Upper lobe of right lung (tissue), 1 donor: ENCODE measurements around the gene BFSP1. TPM values are rescaled to one million over a fixed set of nuclear protein-coding genes. Genes with fewer than 3 reads are reported as not detected.

ENCODE experiments used
- ATAC-seq: fragments of 200-7000 bp; cut with Tn5 transposase; one replicate; pipeline ENCODE4 v1.9.1; 2020; ENCODE audit warnings: mild to moderate bottlenecking, moderate library complexity
- DNase-seq: peaks from one replicate; pipeline ENCODE4 v3.0.0-alpha.2; 2020
- H3K27ac ChIP-seq: fragments of 200-600 bp; one replicate; pipeline ENCODE4 v1.8.0; 2022
- H3K27me3 ChIP-seq: fragments of 200-600 bp; one replicate; pipeline ENCODE4 v1.8.0; 2022; ENCODE audit warnings: mild to moderate bottlenecking
- H3K36me3 ChIP-seq: fragments of 200-600 bp; one replicate; pipeline ENCODE4 v1.8.0; 2022
- H3K4me1 ChIP-seq: fragments of 200-600 bp; one replicate; pipeline ENCODE4 v1.8.0; 2022
- H3K4me3 ChIP-seq: fragments of 200-600 bp; one replicate; pipeline ENCODE4 v1.8.0; 2022; ENCODE audit warnings: mild to moderate bottlenecking
- H3K9me3 ChIP-seq: fragments of 200-600 bp; one replicate; pipeline ENCODE4 v1.8.0; 2022
- CTCF ChIP-seq: fragments of 200-600 bp; IDR thresholded peaks from one replicate; pipeline ENCODE4 v1.8.0; 2022; ENCODE audit warnings: antibody characterized with exemption
- intact Hi-C: fragments of 100-400 bp; cut with DNase I; formaldehyde crosslinking; loops from one replicate; pipeline ENCODE4 v1.11.0; 2022
- total RNA-seq: library from RNA; stranded (reverse); fragmentation: NEBNext Ultra II Directional; extraction: Animal tissue kit (Norgen Biotek cat#: 25700); gene quantifications from one replicate; pipeline ENCODE4 v1.2.1, GENCODE V29; 2021
- donor health status: DM: no; HTN: yes; CAD: no; lungs with severe emphysema.

The BFSP1 gene
- total RNA-seq, 1 donor from 2014 or later: 2.7 TPM

- intact Hi-C loops: no loop called here
- Histone ChIP-seq H3K4me1 (peaks cover 4% of the 10 kb centered on the region), H3K4me3 (no peak overlapping the region), H3K9me3 (no peaks in the 10 kb centered on the region), H3K27me3 (no peaks in the 10 kb centered on the region), H3K36me3 (no peaks in the 10 kb centered on the region), H3K27ac (no peak overlapping the region)
- DNase-seq (no peak), ATAC-seq (no peak)
- TF ChIP-seq CTCF: no peak
Measured at GRCh38 chr20:17501701-17502100, 29.5 kb downstream of the BFSP1 start.

DNA sequence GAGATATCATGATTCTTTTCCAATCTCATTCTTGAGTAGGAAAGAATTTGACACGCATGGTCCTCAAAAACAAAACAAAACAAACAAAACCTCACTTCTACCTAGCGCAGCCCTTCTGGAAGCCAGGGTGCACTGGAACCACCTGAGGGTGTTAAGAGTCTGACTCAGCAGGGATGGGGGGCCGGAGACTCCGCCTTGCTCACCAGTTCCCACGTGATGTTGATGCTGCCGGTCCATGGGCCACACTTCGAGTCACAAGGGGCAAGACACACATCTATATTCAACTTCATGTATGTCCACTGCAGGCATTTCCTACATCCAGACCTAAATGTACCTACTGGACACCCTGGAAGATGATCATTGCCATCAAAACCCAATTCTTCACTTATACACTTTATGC is 30.4 kb downstream of the BFSP1 start:
- ATAC-seq: no peak
- intact Hi-C loops: no loop called here

DNA sequence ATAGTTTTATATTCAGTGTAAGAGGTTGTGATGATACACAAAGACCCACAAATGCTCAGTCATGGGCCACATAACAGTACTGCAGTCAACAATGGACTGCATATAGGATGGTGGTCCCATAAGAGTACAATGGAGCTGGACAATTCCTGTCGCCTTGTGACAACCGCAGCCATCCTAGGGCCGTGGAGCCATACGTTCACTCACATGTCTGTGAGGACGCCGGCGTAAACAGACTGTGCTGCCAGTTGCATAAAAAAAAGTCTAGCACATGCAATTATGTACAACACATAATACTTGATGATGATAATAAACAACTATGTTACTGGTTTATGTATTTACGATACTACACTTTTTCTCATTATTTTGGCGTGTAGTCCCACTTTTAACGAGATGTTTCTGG is 30.9 kb downstream of the BFSP1 start:
- ATAC-seq (no peak), DNase-seq (no peak)
- Histone ChIP-seq H3K27ac (no peak overlapping the region), H3K4me3 (no peak overlapping the region), H3K27me3 (no peaks in the 10 kb centered on the region), H3K4me1 (peaks cover 4% of the 10 kb centered on the region), H3K36me3 (no peaks in the 10 kb centered on the region), H3K9me3 (no peaks in the 10 kb centered on the region)
- no peak for TF ChIP-seq CTCF
- intact Hi-C loops: no loop called here

More for the DNA sequence above, 30.4 kb downstream of the BFSP1 start:
- Histone ChIP-seq H3K4me3 (no peak overlapping the region), H3K9me3 (no peaks in the 10 kb centered on the region), H3K4me1 (peaks cover 4% of the 10 kb centered on the region), H3K27ac (no peak overlapping the region), H3K36me3 (no peaks in the 10 kb centered on the region), H3K27me3 (no peaks in the 10 kb centered on the region)
- DNase-seq: no peak
- TF ChIP-seq CTCF: no peak

- Histone ChIP-seq H3K4me1 (no peaks in the 10 kb centered on the region), H3K27me3 (no peaks in the 10 kb centered on the region), H3K27ac (no peak overlapping the region), H3K36me3 (no peaks in the 10 kb centered on the region), H3K9me3 (no peaks in the 10 kb centered on the region), H3K4me3 (no peak overlapping the region)
- intact Hi-C loops: no loop called here
- DNase-seq (no peak), ATAC-seq (no peak)
- TF ChIP-seq CTCF: no peak
Measured at GRCh38 chr20:17499041-17499440, 32.1 kb downstream of the BFSP1 start.

DNA sequence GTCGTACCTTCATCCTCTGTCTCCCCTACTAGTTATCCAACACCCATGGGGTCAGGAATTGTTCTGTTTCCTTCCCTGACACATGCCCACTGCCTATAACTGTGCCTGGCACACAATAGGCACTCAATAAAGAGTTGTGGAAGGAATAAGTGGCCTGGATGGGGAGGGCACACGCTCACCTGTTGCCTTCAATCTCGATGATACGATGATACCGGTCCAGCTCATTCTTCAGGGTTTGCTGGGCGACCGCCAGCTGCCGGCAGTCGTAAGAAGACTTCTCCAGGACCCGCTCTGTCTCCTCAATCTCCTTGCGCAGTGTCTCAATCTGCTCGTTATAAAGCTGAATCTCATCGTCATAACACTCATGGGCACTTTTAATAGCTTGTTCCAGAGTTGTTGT is 32.5 kb downstream of the BFSP1 start:
- H3K4me3 ChIP-seq: no peak overlapping the region
- H3K4me1 ChIP-seq: no peaks in the 10 kb centered on the region
- H3K27me3 ChIP-seq: no peaks in the 10 kb centered on the region
- H3K9me3 ChIP-seq: no peaks in the 10 kb centered on the region
- no peak overlapping the region for H3K27ac ChIP-seq
- DNase-seq (no peak), ATAC-seq (no peak)
- H3K36me3 ChIP-seq: no peaks in the 10 kb centered on the region
- intact Hi-C loops: no loop called here
- TF ChIP-seq CTCF: no peak

DNA sequence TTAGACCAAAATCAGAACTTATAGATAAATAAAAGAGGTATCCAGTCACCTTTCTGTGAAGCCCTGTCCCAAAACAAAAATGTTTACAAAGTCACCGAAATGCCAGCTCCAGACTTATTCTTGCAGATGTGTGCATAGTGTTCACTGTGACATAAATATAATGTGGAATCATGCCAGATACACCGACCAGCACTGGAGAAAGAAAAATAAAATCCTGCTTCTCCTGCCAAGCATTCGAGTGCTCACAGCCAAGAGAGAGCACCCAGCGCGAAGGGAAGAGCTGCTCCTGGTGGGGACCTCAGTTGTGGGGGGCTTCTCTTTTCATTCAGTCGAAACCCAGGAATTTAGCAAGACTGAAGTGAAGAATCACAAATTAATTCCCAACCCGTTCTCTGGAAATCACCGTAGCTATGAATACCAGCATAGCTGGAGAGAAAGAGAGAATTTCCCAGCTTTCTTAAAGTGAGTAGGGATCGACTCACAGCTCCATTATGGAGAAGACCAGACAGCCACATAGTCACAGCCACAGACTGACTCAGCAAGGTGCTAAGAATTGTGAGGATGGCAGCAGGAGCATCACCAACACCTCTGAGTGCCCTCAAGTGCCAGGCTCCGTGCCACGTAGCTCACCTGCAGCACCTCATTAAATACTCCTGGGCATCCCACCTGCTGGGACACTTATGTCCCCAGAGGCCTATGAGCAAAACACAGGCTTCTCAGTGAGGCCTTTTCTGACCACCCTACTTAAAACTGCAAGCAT is 33.2 kb downstream of the BFSP1 start:
- Histone ChIP-seq H3K4me3 (no peak overlapping the region), H3K4me1 (no peaks in the 10 kb centered on the region), H3K9me3 (no peaks in the 10 kb centered on the region), H3K27ac (no peak overlapping the region), H3K27me3 (no peaks in the 10 kb centered on the region), H3K36me3 (no peaks in the 10 kb centered on the region)
- DNase-seq: no peak
- TF ChIP-seq CTCF: no peak
- ATAC-seq: no peak
- intact Hi-C loops: no loop called here
